GM18498 (cell line): ENCODE data around the gene LCT.
"Not testable (repeated sequence)": the region's sequence is repeated elsewhere in the genome, so short reads cannot be mapped to it uniquely, and the experiment has no call there.

Experiments used
- ATAC-seq: cut with Tn5 transposase; IDR thresholded peaks from one replicate; pipeline ENCODE4 v1.9.1; 2021; ENCODE audit warnings: mild to moderate bottlenecking, moderate library complexity; ENCODE audit not compliant: unreplicated experiment

Gene LCT

DNA sequence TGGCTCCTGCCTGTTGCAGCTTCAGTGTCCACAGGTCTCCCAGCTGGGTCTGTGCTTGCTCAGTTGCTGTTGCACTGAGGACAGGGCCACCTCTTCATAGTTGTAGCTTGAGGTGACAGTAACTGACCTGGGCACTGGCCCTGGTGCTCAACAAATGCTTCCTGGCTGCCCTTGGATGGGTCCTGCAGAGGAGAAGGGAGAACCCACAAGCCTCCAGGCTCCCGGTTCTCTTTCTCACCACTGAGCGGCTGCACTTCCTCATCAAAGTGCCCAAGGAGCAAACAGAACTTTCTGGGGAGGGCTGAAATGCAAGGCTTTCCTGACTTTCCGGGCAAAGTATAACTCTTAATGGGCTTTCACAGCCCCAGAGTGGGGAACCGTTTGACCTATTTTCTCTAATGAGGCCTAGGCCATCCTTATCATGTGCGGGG lies 38.7 kb downstream of the LCT start:
- ATAC-seq: no peak

- ATAC-seq: peak; percentile 70
These were observed 39.3 kb downstream of the LCT start for GRCh38 chr2:135797497-135798274.

DNA sequence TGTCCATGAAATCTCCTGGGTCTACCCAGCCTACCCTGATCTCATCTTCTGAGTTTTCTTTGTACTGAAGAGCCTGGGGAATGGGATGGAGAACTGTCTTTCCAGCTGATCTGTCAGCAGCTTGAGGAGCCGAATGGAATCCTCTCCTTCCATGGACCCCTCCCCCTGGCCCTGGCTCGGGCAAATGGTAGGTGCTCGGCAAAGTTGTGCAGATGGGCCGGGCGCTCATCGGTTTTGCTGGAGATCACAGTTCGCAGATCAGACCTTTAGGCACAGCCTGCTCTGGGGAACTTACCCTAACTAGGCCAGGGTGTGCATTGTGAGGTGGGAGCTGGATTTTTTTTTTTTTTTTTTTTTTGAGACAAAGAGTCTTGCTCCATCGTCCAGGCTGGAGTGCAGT lies 40.4 kb downstream of the LCT start:
- ATAC-seq: no peak

DNA sequence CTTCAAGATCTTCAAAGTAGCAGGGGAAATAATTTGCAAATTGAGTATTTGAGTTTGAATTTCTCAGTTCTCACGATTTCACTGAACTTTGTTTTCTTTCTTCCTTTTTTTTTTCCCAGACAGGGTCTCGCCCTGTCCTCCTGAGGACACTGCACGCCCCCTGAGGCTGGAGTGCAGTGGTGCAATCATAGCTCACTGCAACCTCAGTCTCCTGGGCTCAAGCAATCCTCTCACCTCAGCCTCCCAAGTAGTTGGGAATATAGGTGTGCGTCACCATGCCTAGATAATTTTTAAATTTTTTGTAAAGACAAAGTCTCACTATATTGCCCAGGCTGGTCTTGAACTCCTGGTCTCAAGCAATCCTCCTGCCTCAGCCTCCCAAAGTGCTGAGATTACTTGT lies 41.3 kb downstream of the LCT start:
- not testable (repeated sequence) for ATAC-seq

DNA sequence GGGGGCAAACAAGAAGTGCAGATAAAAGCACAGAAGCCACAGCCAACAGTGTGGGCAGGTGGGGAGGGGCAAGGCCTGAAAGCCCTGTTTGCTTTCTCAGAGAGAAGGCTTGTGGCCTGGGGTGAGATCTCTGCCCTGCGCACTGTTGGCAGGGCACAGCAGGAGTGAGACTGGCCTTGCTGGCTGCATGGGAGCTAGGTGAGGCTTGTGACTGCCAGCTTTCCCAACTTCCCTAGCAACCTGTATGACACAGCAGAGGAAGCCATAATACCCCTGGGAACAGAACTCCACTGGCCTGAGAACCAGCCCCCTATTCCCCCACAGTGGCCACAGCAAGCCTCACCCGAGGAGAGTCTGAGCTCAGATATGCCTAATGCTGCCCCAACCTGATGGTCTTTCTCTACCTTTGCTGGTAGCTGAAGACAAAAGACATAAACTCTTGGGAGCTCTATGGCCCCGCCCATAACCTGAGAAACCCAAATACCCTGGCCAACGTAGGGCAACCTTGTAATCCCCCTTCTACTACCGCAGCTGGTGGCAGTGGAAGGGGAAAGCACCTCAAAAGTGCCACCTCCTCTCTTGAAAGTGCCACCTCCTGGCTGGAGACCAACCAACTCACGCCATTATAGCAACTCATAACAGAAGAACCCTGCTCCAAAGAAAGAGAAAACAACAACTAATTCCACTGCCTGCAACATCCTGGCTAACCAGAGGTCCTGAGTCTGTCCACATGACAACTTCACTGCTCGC lies 44.4 kb downstream of the LCT start:
- peak; percentile 57 for ATAC-seq

DNA sequence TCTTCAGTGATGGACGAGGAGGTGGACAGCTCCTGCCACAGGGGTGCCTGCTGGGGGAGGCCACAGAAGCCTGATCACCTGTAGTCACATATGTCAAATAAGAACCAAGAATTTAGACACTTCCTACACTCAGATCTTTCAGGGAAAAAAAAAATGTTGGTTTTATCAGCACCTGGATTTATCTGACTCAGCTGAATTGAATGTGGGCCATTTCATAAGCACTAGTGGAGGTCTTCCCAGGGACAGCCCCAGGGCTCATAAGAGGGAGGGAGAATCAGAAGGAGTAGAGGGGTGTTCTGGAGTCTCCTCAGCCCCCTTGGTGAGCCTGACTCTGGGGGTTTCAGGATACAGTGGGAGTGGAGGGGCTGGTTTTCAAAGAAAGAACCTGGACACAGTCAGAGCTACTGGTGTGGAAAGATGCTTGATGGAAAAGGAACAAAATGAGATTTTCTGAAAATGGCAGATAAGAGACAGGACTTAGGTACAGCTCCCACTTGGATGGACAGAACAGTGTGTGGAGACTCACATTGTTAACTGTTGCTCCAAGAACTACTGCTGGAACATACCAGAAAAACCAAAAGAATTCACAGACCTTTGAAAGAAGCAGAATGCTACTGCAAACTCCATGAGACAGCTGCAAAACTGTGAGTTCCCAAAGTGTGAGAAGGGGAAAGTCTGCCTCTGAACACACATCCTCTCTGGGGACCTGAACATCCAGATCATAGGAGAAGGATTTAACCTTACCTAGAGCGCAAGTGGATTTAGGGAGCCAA lies 45.4 kb downstream of the LCT start:
- ATAC-seq: no peak

GRCh38 chr2:135790423-135790822 lies 46.6 kb downstream of the LCT start:
- ATAC-seq: no peak

DNA sequence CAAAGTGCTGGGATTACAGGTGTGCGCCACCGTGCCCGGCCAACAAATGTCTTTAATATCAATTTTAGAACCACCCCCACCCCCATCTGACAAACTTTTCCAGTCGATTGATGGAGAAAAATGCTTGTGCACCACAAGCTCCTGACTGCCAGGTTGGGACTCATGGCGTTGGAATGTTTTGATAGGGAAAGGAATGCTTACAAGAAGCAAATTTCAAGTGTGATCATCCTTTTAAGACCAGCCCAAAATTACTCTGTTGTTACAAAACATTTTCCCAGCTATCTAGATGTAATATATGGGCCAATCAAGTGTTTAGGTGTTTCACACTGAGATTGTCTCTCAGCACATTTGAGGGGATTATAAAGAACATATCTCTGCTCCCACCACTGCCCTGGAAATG lies 50.2 kb downstream of the LCT start:
- no peak for ATAC-seq

DNA sequence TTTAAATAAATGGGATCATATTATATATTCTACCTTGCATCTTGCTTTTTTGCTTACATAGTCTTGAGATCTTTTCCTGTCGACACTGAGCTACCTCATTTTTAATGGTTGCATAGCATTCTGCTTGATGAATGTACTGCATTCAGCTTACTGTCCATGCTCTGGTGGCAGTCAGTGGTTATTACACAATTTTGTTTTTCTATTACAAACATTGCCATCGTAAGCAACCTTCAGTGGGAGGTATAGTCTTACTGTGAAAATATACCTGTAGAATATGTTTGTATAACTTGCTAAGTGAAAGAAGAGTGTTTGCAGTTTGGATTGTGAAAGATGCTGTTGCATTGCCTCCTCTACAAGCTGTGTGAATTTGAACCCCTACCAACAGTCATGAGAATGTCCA lies 52.0 kb downstream of the LCT start:
- ATAC-seq: no peak

- ATAC-seq: no peak
These were observed 53.5 kb downstream of the LCT start for GRCh38 chr2:135783439-135783838.

GRCh38 chr2:135782231-135782630 lies 54.8 kb downstream of the LCT start:
- no peak for ATAC-seq

DNA sequence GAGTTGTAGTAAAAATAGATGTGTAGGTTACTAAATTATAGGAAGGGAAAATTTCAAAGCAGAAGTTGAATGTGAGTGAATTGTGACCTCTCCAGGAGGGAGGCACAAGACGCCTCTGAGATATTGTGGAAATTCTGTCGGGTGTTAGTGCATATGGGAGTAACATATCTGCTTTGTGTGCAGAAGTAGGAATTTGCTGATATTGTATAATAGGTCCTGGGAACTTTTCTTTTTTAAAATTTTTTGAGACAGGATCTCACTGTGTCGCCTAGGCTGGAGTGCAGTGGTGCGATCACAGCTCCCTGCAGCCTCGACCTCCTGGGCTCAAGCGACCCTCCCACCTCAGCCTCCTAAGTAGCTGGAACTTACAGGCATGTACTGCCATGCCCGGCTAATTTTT lies 60.6 kb downstream of the LCT start:
- no peak for ATAC-seq

GRCh38 chr2:135775420-135775819 lies 61.6 kb downstream of the LCT start:
- ATAC-seq: no peak

- no peak for ATAC-seq
These were observed 63.1 kb downstream of the LCT start for GRCh38 chr2:135773917-135774316.

GRCh38 chr2:135773319-135773718 lies 63.7 kb downstream of the LCT start:
- no peak for ATAC-seq

GRCh38 chr2:135768863-135769262 lies 68.1 kb downstream of the LCT start:
- ATAC-seq: no peak

DNA sequence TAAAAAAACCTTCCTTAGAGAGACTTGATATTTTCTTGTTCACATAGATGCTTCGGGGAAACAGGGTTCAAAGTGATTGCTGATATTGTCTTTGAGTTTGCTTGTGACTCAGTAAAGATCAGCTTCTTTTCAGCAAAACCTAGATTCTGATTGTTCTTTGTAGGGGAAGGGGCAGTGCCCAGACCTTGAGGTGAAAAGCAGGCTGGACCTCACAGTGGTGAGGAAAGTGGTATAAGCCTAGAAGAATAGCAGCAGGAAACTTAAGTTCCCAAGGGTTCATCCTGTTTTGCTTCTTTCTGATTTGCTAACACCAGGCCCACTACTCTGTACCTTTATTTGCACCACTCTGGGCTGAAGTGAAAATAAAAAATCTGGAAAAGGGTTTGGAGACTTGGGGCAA lies 74.5 kb downstream of the LCT start:
- ATAC-seq: no peak

DNA sequence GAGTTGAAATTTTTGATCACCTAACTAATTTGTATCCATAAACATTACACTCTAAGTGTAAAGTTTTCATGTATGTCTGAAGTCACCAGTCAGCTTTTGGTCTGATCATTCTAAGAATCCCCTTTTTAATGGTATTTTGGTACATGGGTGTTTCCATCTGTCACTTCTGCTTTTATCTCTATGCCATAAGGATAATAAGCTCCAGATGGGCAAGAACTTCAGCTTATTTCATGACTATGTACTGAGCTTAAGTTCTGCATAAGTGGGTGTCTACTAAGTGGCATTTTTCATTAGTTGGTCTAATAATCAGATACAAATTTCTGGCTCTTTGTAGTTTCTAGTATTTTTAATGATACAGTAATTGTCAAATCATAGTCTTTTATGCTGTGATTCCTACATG lies 75.0 kb downstream of the LCT start:
- no peak for ATAC-seq

DNA sequence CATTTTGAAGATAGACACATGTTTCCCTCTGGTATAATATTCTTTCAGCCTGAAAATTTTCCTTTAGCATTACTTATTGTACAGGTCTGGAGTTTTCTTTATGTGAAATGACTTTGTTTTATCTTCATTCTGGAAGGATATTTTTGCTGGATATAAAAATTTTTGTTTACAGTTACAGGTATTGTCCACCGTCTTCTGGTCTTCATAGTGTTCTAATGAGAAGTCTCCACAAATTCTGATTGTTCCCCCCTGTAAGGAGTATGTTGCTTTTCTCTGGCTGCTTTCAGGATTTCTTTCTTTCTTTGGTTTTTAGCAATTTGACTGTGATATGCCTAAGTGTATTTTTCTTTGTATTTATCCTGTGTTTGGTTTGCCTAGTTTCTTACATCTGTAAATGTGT lies 80.3 kb downstream of the LCT start:
- no peak for ATAC-seq

DNA sequence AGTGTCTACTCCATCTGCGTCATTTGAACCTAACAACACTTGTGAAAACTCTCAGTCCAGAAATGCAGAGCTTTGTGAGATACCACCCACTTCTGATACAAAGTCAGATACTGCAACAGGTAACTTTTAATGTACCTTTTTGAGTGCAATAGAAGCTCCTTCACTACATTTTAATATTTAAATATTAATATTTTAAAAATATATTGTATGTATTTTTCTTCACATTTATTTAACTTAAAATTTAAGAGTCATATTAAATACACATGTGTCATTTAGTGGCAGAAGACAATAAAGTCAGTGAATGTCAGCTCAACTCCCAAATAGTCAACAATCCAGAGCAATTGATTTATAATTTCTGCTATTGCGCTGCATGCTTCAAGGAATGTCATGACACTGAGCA lies 81.4 kb downstream of the LCT start:
- ATAC-seq: no peak

GRCh38 chr2:135745545-135745944 lies 91.4 kb downstream of the LCT start:
- no peak for ATAC-seq
